HG03064 (cell line): ENCODE results near the gene SPRED2.
A peak's percentile ranks its signal among the peaks of the same experiment; 100 is the strongest.

ENCODE experiments used
- ATAC-seq: cut with Tn5 transposase; IDR thresholded peaks from one replicate; pipeline ENCODE4 v1.9.1; 2021; ENCODE audit warnings: low read depth; ENCODE audit not compliant: unreplicated experiment

The SPRED2 gene

GRCh38 chr2:65389476-65389875 is 42.9 kb downstream of the SPRED2 start:
- no peak for ATAC-seq

DNA sequence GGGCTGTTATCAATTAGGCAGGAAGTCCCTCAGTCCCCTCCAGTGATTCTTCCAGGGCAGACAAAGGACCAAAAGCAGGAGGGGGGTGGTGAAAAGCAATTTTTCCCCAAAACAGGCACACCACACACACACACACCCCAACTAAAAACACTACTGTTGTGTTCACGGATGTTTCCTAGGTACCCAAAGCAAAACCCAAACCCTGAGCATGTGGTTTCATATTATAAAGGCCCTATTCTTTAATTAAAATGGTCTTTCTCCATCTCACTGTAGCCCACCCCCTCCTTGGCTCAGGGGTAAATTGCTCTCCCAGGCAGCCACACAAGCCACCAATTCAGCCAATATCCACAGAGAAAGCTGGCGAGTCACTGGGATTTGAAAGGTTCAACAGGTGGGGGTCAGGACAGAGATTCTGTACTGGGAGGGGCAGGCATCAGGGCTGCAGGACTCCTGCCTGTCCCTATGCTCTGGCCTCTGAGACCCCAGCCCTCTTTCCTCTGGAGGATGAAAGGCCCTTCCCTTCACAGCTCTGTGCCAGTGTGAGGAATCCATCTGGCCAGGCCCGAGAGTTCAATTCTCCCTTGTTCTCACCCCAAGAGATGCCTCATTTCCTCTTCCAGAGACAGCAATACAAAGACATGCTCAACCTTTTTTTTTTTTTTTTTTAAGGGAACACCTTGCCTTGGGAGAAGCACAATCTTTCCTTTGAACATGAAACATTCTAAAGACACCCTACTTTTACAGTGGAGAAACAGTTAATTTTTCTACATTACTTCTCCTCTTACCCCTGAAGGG is 43.6 kb downstream of the SPRED2 start:
- no peak for ATAC-seq

- ATAC-seq: peak; percentile 79
Measured at GRCh38 chr2:65388051-65388531, 44.3 kb downstream of the SPRED2 start.

GRCh38 chr2:65386989-65387388 is 45.4 kb downstream of the SPRED2 start:
- ATAC-seq: no peak

DNA sequence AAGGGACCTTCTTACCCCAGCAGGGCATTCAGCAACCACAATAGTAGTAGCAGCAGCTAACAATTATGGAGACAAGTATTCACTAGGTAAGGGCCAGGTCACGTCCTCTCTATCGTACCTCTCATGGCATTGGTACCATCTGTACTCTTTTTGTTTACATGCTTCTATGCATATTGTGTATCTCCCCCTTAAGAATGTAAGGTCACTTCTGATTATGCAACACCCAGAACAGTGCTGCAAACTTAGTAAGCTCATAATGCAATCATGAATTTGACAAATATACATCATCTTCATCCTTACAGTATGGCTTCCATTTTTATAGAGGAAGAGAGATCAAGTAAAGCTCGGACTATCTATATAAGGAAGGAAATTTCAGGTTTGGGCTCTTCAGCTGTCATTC is 46.1 kb downstream of the SPRED2 start:
- no peak for ATAC-seq

DNA sequence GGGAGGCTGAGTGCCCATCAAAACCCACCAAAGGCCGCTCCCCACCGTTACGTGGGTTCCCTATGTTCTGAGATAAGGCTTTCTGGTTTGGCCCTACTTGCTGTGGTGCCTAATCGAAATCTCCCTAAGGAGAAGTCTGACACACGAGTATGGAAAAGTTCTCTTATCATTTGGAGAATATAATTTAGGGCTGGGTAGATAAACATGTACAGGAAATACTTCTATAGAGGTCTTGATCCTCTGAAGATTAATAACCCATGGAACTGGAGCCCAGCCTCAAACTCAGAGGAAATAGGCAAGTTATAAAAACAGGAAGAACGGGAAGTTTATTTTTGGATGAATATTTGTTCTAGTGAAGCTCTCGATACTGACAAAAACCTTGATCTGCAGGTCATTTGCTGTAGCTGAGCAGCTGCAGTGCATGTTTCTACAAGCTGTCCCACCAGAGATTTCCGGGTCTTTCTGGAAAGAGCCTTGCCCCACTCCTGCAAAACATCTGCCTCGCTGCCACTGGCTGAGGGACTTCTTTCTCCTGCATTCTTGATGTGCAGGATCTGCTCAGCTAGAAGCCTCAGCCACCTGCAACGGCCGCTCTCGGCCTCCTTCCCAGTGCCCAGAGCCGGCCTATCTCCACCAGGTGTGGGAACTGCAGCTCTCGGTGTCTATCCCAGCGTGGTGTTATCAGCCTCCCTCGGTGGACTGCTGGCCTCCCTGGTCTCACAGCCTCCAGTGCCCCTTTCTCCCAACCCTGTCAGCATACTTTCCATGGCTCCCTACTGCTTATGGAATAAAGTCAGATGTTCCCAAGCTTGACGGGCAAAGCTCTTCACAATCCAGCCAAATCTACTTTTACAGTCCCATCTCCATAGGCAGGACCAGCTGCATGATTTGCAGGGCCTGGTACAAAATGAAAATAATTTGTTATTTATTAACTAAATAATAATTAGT is 48.6 kb downstream of the SPRED2 start:
- no peak for ATAC-seq

DNA sequence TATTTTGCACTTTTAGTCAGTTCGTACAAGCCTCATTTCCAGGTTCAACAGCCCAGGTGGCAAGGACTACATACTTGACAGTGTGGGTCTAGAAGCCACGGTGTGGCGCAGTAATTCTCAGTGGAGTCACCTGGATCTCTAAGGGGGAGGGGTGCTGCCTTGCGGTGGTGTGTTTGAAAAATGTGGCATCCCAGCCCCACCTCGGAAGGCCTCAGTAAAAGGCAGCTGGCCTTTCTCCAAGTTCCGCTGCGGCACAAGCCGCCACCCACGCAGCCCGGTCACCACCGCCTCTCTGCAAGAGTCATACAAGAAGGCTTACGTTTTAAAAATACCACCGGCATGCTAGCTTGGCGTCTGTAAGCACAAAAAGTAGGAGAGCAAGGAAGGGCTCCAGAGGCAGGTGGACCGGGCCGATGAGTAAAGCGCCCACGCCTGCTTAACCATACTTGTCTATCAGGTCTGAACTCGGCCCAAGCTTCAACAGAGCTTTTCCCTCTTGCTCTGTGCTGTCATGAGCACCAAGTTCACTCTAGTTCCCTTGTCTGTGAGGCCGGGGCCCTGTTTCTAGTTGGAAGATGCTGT is 49.5 kb downstream of the SPRED2 start:
- peak; percentile 76 for ATAC-seq

DNA sequence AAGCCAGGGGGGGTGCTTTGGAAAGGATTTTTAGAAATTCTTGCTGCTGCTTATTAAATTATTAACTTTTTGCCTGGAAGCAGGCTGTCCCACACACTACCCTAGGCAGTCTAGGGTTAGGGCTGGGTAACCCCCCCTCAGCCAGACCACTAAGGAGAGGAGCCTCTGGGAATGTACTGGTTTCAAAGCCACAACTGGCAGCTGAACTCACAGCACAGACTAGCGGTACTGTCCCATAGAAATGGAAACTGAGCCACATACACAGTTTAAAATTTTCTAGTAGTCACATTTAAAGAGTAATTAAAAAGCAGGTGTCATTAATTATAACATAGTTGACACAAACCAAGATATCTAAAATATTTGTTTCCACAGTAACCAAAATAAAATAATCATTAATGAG is 50.1 kb downstream of the SPRED2 start:
- no peak for ATAC-seq

- ATAC-seq: no peak
Measured at GRCh38 chr2:65381607-65382051, 50.8 kb downstream of the SPRED2 start.

- ATAC-seq: no peak
Measured at GRCh38 chr2:65380255-65380654, 52.1 kb downstream of the SPRED2 start.

- no peak for ATAC-seq
Measured at GRCh38 chr2:65379721-65380171, 52.7 kb downstream of the SPRED2 start.

DNA sequence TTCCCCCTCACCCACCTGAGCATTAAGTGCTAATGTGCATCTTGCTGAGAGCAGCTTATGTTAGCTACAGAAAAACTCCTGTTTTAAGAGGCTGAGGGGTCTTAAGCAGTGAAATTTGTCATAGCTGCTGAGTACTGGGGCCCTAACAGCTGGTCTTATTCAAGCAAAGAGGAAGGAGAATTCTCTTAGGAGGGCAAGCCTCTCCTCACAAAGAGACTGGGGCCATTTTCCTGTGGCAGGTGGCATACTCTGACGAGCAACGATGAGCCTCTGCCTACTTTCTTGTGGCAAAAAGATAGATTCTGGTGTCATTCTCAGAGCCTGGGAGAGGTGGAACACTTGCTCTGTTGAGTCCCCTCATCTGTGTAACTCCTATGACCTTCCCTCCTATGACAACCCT is 53.2 kb downstream of the SPRED2 start:
- ATAC-seq: no peak

DNA sequence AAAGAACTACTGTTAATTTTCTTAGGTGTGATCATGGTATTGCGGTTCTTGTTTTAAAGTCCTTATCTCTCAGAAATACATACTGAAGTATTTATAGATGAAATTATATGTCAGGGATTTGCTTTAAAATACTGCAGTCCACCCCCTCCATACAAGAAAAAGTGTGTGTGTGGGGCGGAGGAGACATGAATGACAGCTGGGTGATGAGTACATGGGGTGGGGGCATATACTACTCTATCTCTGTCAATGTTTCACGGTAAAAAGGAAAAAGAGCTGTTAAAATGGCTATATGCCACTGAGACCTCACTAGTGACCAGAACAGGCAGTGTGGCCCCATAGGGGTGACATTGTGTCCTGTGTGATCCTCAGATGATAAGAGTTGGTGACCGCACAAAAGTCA is 54.1 kb downstream of the SPRED2 start:
- no peak for ATAC-seq

DNA sequence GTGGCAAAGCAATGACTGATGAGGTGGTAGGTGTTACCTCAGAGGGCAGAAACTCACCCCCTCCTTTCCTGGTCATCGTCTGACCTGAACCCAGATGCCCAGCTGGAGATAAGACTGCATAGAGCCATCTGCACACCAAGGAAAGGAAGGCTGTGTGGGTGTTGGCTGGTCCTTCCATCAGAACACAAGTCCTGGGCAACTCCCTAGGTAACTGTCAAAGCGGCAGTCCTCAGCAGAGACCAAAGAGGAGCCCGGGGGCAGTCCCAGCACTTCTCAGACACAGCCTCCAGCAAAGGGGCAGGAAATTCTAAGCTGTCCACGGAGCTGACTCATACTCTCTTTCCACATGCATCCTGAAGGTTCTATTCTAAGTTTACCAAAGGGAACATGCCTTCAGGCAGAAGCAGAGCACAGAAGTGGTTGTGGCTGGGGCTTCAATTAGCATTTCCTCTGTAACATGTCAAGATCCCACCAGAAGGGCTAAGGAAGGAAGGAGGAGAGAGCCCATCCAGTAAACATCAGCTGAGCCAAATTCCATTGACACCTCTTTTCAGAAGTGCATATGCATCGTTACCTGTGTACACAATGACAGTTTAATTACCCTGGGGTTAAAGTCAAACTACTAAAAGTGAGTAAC is 54.7 kb downstream of the SPRED2 start:
- no peak for ATAC-seq

DNA sequence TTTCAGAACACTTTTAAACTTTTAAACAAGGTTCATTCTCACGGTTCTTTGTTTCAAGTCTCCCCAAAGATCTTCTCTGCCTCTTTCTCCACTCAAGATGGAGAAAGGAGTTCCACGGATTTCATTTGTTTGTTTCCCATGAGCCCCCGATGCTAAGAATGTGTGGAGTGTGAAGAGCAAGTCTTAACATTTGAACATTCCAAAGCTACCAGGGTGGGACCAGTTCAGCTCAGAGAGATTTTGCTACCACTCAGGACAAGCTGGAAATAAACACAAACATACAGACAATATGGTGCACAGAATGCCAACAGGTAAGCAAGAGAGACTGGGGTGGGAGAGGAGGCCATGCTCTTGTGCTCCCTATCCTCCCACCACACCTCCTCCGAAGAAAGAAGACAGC is 56.7 kb downstream of the SPRED2 start:
- no peak for ATAC-seq

- ATAC-seq: no peak
Measured at GRCh38 chr2:65374999-65375398, 57.4 kb downstream of the SPRED2 start.

DNA sequence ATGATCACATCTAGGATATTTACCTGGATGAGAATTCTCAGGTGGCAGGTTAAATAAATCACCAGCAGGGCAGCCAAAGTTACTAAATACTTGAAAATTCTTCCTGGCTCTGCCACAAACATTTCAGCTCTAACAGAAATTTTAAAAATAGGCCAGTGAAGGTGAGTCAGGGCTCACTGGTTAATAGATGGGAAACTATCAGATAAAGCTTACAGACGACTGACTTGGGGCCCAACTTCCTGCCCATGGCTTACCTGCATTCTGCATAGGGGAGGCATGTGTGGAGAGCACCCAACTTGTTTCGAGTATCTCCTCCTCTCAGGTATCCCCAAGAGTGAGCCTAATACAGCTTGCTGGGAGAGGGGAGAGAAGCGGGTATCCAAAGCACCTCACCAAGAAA is 57.8 kb downstream of the SPRED2 start:
- no peak for ATAC-seq

DNA sequence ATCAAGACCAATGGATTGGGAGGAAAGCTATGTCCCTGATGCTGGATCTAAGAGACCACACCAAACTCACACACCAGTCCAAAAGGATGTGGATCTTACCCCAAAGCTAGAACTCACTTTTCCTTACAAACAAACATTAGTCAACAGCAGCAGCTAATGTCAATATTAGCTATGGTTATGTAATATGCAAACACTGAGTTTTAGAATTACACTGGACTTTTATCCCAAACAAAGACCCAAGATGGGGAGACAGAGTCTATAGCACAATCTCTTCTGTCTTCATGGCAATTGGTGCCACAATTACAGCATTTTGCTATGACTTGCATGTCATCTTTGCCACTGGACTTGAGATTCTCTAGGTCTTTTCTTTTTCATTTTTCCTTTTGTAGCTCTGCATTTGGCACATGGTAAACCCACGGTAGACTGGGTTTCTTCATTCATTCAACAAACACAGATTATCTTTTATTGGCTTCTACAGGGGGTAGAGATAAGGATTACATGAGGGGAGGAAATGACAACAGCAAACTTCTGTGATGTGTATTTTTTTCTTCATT is 59.0 kb downstream of the SPRED2 start:
- ATAC-seq: no peak

- no peak for ATAC-seq
Measured at GRCh38 chr2:65372619-65373018, 59.8 kb downstream of the SPRED2 start.

- no peak for ATAC-seq
Measured at GRCh38 chr2:65371074-65371434, 61.3 kb downstream of the SPRED2 start.
